ENCODE measurements around the gene RTF1.
"Not testable (repeated sequence)": the region's sequence is repeated elsewhere in the genome, so short reads cannot be mapped to it uniquely, and the experiment has no call there.

RTF1 gene

GRCh38 chr15:41408234-41408641 lies 8.7 kb upstream of the RTF1 start:
- H3K27me3 ChIP-seq (ENCODE audit: control insufficient read depth, insufficient read depth, low read length, poor library complexity, severe bottlenecking): no peaks in the 10 kb centered on the region
- no peak overlapping the region for H3K27ac ChIP-seq (ENCODE audit: insufficient read depth, low read depth, low read length, poor library complexity, severe bottlenecking)
- H3K4me1 ChIP-seq (ENCODE audit: control insufficient read depth, insufficient read depth, low read length): no peaks in the 10 kb centered on the region
- 93 to 95% methylated on average over 2 of the region's 2 CpGs for WGBS, 2 experiments
- no peaks in the 10 kb centered on the region for H3K36me3 ChIP-seq (ENCODE audit: control insufficient read depth, insufficient read depth, low read length)
- no peak overlapping the region for H3K4me3 ChIP-seq (ENCODE audit: insufficient read depth, low read depth, low read length)
- no peaks in the 10 kb centered on the region for H3K9me3 ChIP-seq (ENCODE audit: control insufficient read depth, low read length)

- H3K4me3 ChIP-seq (ENCODE audit: insufficient read depth, low read depth, low read length): no peak overlapping the region
- H3K36me3 ChIP-seq (ENCODE audit: control insufficient read depth, insufficient read depth, low read length): no peaks in the 10 kb centered on the region
- 88 to 92% methylated on average over 2 of the region's 2 CpGs for WGBS, 2 experiments
- H3K27me3 ChIP-seq (ENCODE audit: control insufficient read depth, insufficient read depth, low read length, poor library complexity, severe bottlenecking): no peaks in the 10 kb centered on the region
- H3K4me1 ChIP-seq (ENCODE audit: control insufficient read depth, insufficient read depth, low read length): no peaks in the 10 kb centered on the region
- no peak overlapping the region for H3K27ac ChIP-seq (ENCODE audit: insufficient read depth, low read depth, low read length, poor library complexity, severe bottlenecking)
- no peaks in the 10 kb centered on the region for H3K9me3 ChIP-seq (ENCODE audit: control insufficient read depth, low read length)
These were observed 5.9 kb upstream of the RTF1 start for GRCh38 chr15:41411031-41411430.

- Histone ChIP-seq H3K36me3 (ENCODE audit: control insufficient read depth, insufficient read depth, low read length) (no peaks in the 10 kb centered on the region), H3K9me3 (ENCODE audit: control insufficient read depth, low read length) (no peaks in the 10 kb centered on the region), H3K4me3 (ENCODE audit: insufficient read depth, low read depth, low read length) (no peak overlapping the region), H3K27ac (ENCODE audit: insufficient read depth, low read depth, low read length, poor library complexity, severe bottlenecking) (no peak overlapping the region), H3K27me3 (ENCODE audit: control insufficient read depth, insufficient read depth, low read length, poor library complexity, severe bottlenecking) (no peaks in the 10 kb centered on the region), H3K4me1 (ENCODE audit: control insufficient read depth, insufficient read depth, low read length) (no peaks in the 10 kb centered on the region)
- 91 to 92% methylated on average over 3 of the region's 3 CpGs for WGBS, 2 experiments
These were observed 5.5 kb upstream of the RTF1 start for GRCh38 chr15:41411441-41411840.

GRCh38 chr15:41416128-41416741 lies 660 bp upstream of the RTF1 start:
- H3K4me3 ChIP-seq (ENCODE audit: insufficient read depth, low read depth, low read length): peak overlapping the region; percentile 98
- WGBS, 2 experiments: 39% methylated on average over 20 of the region's 20 CpGs
- no peaks in the 10 kb centered on the region for H3K9me3 ChIP-seq (ENCODE audit: control insufficient read depth, low read length)
- H3K4me1 ChIP-seq (ENCODE audit: control insufficient read depth, insufficient read depth, low read length): no peaks in the 10 kb centered on the region
- H3K27me3 ChIP-seq (ENCODE audit: control insufficient read depth, insufficient read depth, low read length, poor library complexity, severe bottlenecking): no peaks in the 10 kb centered on the region
- H3K36me3 ChIP-seq (ENCODE audit: control insufficient read depth, insufficient read depth, low read length): no peaks in the 10 kb centered on the region
- peak overlapping the region; percentile 60 for H3K27ac ChIP-seq (ENCODE audit: insufficient read depth, low read depth, low read length, poor library complexity, severe bottlenecking)

GRCh38 chr15:41417418-41418195 lies 712 bp downstream of the RTF1 start:
- 1% methylated on average over 37 of the region's 37 CpGs for WGBS, 2 experiments
- Histone ChIP-seq H3K36me3 (ENCODE audit: control insufficient read depth, insufficient read depth, low read length) (no peaks in the 10 kb centered on the region), H3K27me3 (ENCODE audit: control insufficient read depth, insufficient read depth, low read length, poor library complexity, severe bottlenecking) (no peaks in the 10 kb centered on the region), H3K27ac (ENCODE audit: insufficient read depth, low read depth, low read length, poor library complexity, severe bottlenecking) (peak overlapping the region; percentile 60), H3K4me3 (ENCODE audit: insufficient read depth, low read depth, low read length) (peak overlapping the region; percentile 98), H3K4me1 (ENCODE audit: control insufficient read depth, insufficient read depth, low read length) (no peaks in the 10 kb centered on the region), H3K9me3 (ENCODE audit: control insufficient read depth, low read length) (no peaks in the 10 kb centered on the region)

- 92 to 95% methylated on average over 7 of the region's 7 CpGs for WGBS, 2 experiments
- Histone ChIP-seq H3K27ac (ENCODE audit: insufficient read depth, low read depth, low read length, poor library complexity, severe bottlenecking) (no peak overlapping the region), H3K4me3 (ENCODE audit: insufficient read depth, low read depth, low read length) (no peak overlapping the region)
These were observed 7.2 kb downstream of the RTF1 start for GRCh38 chr15:41423979-41424659.

GRCh38 chr15:41424809-41425208 lies 7.9 kb downstream of the RTF1 start:
- Histone ChIP-seq H3K4me3 (ENCODE audit: insufficient read depth, low read depth, low read length) (no peak overlapping the region), H3K4me1 (ENCODE audit: control insufficient read depth, insufficient read depth, low read length) (no peaks in the 10 kb centered on the region)
- 94 to 95% methylated on average over 14 of the region's 14 CpGs for WGBS, 2 experiments

More at GRCh38 chr15:41423979-41424659, 7.2 kb downstream of the RTF1 start:
- no peaks in the 10 kb centered on the region for H3K27me3 ChIP-seq (ENCODE audit: control insufficient read depth, insufficient read depth, low read length, poor library complexity, severe bottlenecking)
- H3K4me1 ChIP-seq (ENCODE audit: control insufficient read depth, insufficient read depth, low read length): no peaks in the 10 kb centered on the region
- H3K9me3 ChIP-seq (ENCODE audit: control insufficient read depth, low read length): no peaks in the 10 kb centered on the region
- no peaks in the 10 kb centered on the region for H3K36me3 ChIP-seq (ENCODE audit: control insufficient read depth, insufficient read depth, low read length)

GRCh38 chr15:41425907-41426306 lies 9.0 kb downstream of the RTF1 start:
- not testable (repeated sequence) for H3K9me3 ChIP-seq (ENCODE audit: control insufficient read depth, low read length); H3K27me3 ChIP-seq (ENCODE audit: control insufficient read depth, insufficient read depth, low read length, poor library complexity, severe bottlenecking); H3K4me1 ChIP-seq (ENCODE audit: control insufficient read depth, insufficient read depth, low read length); H3K4me3 ChIP-seq (ENCODE audit: insufficient read depth, low read depth, low read length); H3K36me3 ChIP-seq (ENCODE audit: control insufficient read depth, insufficient read depth, low read length); H3K27ac ChIP-seq (ENCODE audit: insufficient read depth, low read depth, low read length, poor library complexity, severe bottlenecking)
- WGBS, 2 experiments: 94 to 95% methylated on average over 5 of the region's 5 CpGs

More at GRCh38 chr15:41424809-41425208, 7.9 kb downstream of the RTF1 start:
- Histone ChIP-seq H3K27ac (ENCODE audit: insufficient read depth, low read depth, low read length, poor library complexity, severe bottlenecking) (no peak overlapping the region), H3K36me3 (ENCODE audit: control insufficient read depth, insufficient read depth, low read length) (no peaks in the 10 kb centered on the region), H3K27me3 (ENCODE audit: control insufficient read depth, insufficient read depth, low read length, poor library complexity, severe bottlenecking) (no peaks in the 10 kb centered on the region), H3K9me3 (ENCODE audit: control insufficient read depth, low read length) (no peaks in the 10 kb centered on the region)

- H3K27me3 ChIP-seq (ENCODE audit: control insufficient read depth, insufficient read depth, low read length, poor library complexity, severe bottlenecking): no peaks in the 10 kb centered on the region
- no peaks in the 10 kb centered on the region for H3K4me1 ChIP-seq (ENCODE audit: control insufficient read depth, insufficient read depth, low read length)
- no peak overlapping the region for H3K27ac ChIP-seq (ENCODE audit: insufficient read depth, low read depth, low read length, poor library complexity, severe bottlenecking)
- H3K4me3 ChIP-seq (ENCODE audit: insufficient read depth, low read depth, low read length): no peak overlapping the region
- no peaks in the 10 kb centered on the region for H3K36me3 ChIP-seq (ENCODE audit: control insufficient read depth, insufficient read depth, low read length)
- WGBS, 2 experiments: 94 to 95% methylated on average over 10 of the region's 10 CpGs
- H3K9me3 ChIP-seq (ENCODE audit: control insufficient read depth, low read length): no peaks in the 10 kb centered on the region
These were observed 12.4 kb downstream of the RTF1 start for GRCh38 chr15:41429003-41429890.
